Stimulated activated CD4-positive, alpha-beta T cell treated with anti-CD3 and anti-CD28 coated beads, Interleukin-4, amount 100 ng/mL, for 1 hour (primary cell): ENCODE measurements around the gene TNK1.

Experiments used
- DNase-seq: peaks from one replicate; pipeline ENCODE4 v3.0.0-alpha.2; 2020

The TNK1 gene

GRCh38 chr17:7392696-7393612 is 12.1 kb downstream of the TNK1 start:
- no peak for DNase-seq

GRCh38 chr17:7393613-7394451 is 12.9 kb downstream of the TNK1 start:
- peak; percentile 59 for DNase-seq

- DNase-seq: peak; percentile 84
Observed at GRCh38 chr17:7394452-7395191, 13.7 kb downstream of the TNK1 start, which contains the start of gene PLSCR3. TSS of gene PLSCR3 (minus strand) at chr17:7394525. CDS start at chr17:7394110, 415 bp downstream.

- no peak for DNase-seq
Observed at GRCh38 chr17:7396147-7396546, 15.3 kb downstream of the TNK1 start.

GRCh38 chr17:7398612-7399011 is 17.7 kb downstream of the TNK1 start:
- no peak for DNase-seq

GRCh38 chr17:7403043-7403726 is 22.3 kb downstream of the TNK1 start:
- DNase-seq: peak; percentile 23

GRCh38 chr17:7403727-7403976 is 22.8 kb downstream of the TNK1 start:
- no peak for DNase-seq

- DNase-seq: peak; percentile 92
Observed at GRCh38 chr17:7403977-7404736, 23.3 kb downstream of the TNK1 start, which contains the start of gene TMEM256. TSS of gene TMEM256 (minus strand) at chr17:7404097. CDS start at chr17:7404084, 13 bp downstream.

- DNase-seq: peak; percentile 71
Observed at GRCh38 chr17:7404737-7405349, 24.0 kb downstream of the TNK1 start.

GRCh38 chr17:7405350-7406234 is 24.7 kb downstream of the TNK1 start:
- DNase-seq: no peak

- no peak for DNase-seq
Observed at GRCh38 chr17:7406235-7406825, 25.4 kb downstream of the TNK1 start.

- no peak for DNase-seq
Observed at GRCh38 chr17:7407082-7407481, 26.2 kb downstream of the TNK1 start.

GRCh38 chr17:7407485-7408251 is 26.8 kb downstream of the TNK1 start, which contains the start of gene NLGN2:
TSS of gene NLGN2 (plus strand) at chr17:7407845. CDS start at chr17:7408256, 411 bp downstream.
- DNase-seq: no peak

GRCh38 chr17:7408252-7408727 is 27.4 kb downstream of the TNK1 start:
- DNase-seq: peak; percentile 22

- no peak for DNase-seq
Observed at GRCh38 chr17:7408863-7409262, 28.0 kb downstream of the TNK1 start.

- DNase-seq: no peak
Observed at GRCh38 chr17:7409716-7410115, 28.8 kb downstream of the TNK1 start.

- no peak for DNase-seq
Observed at GRCh38 chr17:7410634-7411426, 29.9 kb downstream of the TNK1 start.

- DNase-seq: no peak
Observed at GRCh38 chr17:7411427-7411750, 30.5 kb downstream of the TNK1 start.
